ENCODE measurements around the gene MFGE8.

MFGE8 gene

GRCh38 chr15:88897456-88898194, 15.6 kb downstream of the MFGE8 start:
- H3K27me3 ChIP-seq (ENCODE audit: low read length) = no peaks in the 10 kb centered on the region
- no peaks in the 10 kb centered on the region for H4K20me1 ChIP-seq (ENCODE audit: low read depth, low read length)
- no peak overlapping the region for H3K27ac ChIP-seq (ENCODE audit: low read depth, low read length)
- no peak overlapping the region for H3K9ac ChIP-seq (ENCODE audit: low read length)
- H3K9me3 ChIP-seq (ENCODE audit: insufficient read depth, low read length) = no peaks in the 10 kb centered on the region
- H3K79me2 ChIP-seq (ENCODE audit: insufficient read depth, low read length) = no peaks in the 10 kb centered on the region
- H2AFZ ChIP-seq (ENCODE audit: low read depth, low read length, severe bottlenecking) = no peak overlapping the region
- no peak overlapping the region for H3K4me3 ChIP-seq (ENCODE audit: insufficient read depth, low read length, poor library complexity, severe bottlenecking)
- TF ChIP-seq CTCF (IDR thresholded peaks at IDR 0.05; ENCODE audit: insufficient read depth, low read length, poor library complexity, severe bottlenecking) = no peak
- no peak for TF ChIP-seq EZH2phosphoT487 (conservative IDR thresholded peaks at IDR 0.05; ENCODE audit: low read length)
- no peak overlapping the region for H3K4me2 ChIP-seq (ENCODE audit: low read depth, low read length, poor library complexity, severe bottlenecking)
- no peaks in the 10 kb centered on the region for H3K36me3 ChIP-seq (ENCODE audit: low read length)
- H3F3A ChIP-seq (ENCODE audit: insufficient read depth) = no peaks in the 10 kb centered on the region
- no peaks in the 10 kb centered on the region for H3K9me2 ChIP-seq (replicated peaks; ENCODE audit: insufficient read depth, low read length)

- no peaks in the 10 kb centered on the region for H3K9me2 ChIP-seq (replicated peaks; ENCODE audit: insufficient read depth, low read length)
- H3K4me2 ChIP-seq (ENCODE audit: low read depth, low read length, poor library complexity, severe bottlenecking) = no peak overlapping the region
- no peaks in the 10 kb centered on the region for H3K36me3 ChIP-seq (ENCODE audit: low read length)
- no peak for TF ChIP-seq EZH2phosphoT487 (conservative IDR thresholded peaks at IDR 0.05; ENCODE audit: low read length)
- TF ChIP-seq CTCF (IDR thresholded peaks at IDR 0.05; ENCODE audit: insufficient read depth, low read length, poor library complexity, severe bottlenecking) = no peak
- no peak overlapping the region for H3K27ac ChIP-seq (ENCODE audit: low read depth, low read length)
- no peaks in the 10 kb centered on the region for H3K79me2 ChIP-seq (ENCODE audit: insufficient read depth, low read length)
- H2AFZ ChIP-seq (ENCODE audit: low read depth, low read length, severe bottlenecking) = no peak overlapping the region
- H3K4me3 ChIP-seq (ENCODE audit: insufficient read depth, low read length, poor library complexity, severe bottlenecking) = no peak overlapping the region
- no peaks in the 10 kb centered on the region for H3F3A ChIP-seq (ENCODE audit: insufficient read depth)
- no peaks in the 10 kb centered on the region for H3K27me3 ChIP-seq (ENCODE audit: low read length)
- no peaks in the 10 kb centered on the region for H3K9me3 ChIP-seq (ENCODE audit: insufficient read depth, low read length)
- no peak overlapping the region for H3K9ac ChIP-seq (ENCODE audit: low read length)
- H4K20me1 ChIP-seq (ENCODE audit: low read depth, low read length) = no peaks in the 10 kb centered on the region
These were observed 16.1 kb downstream of the MFGE8 start for GRCh38 chr15:88897142-88897455.

- Histone ChIP-seq H3K4me2 (ENCODE audit: low read depth, low read length, poor library complexity, severe bottlenecking) (no peak overlapping the region), H3K27me3 (ENCODE audit: low read length) (no peaks in the 10 kb centered on the region), H3K9me3 (ENCODE audit: insufficient read depth, low read length) (no peaks in the 10 kb centered on the region), H3F3A (ENCODE audit: insufficient read depth) (no peaks in the 10 kb centered on the region), H3K79me2 (ENCODE audit: insufficient read depth, low read length) (no peaks in the 10 kb centered on the region), H3K27ac (ENCODE audit: low read depth, low read length) (no peak overlapping the region), H3K9me2 (replicated peaks; ENCODE audit: insufficient read depth, low read length) (no peaks in the 10 kb centered on the region), H3K9ac (ENCODE audit: low read length) (no peak overlapping the region), H2AFZ (ENCODE audit: low read depth, low read length, severe bottlenecking) (no peak overlapping the region), H3K36me3 (ENCODE audit: low read length) (no peaks in the 10 kb centered on the region), H4K20me1 (ENCODE audit: low read depth, low read length) (no peaks in the 10 kb centered on the region), H3K4me3 (ENCODE audit: insufficient read depth, low read length, poor library complexity, severe bottlenecking) (no peak overlapping the region)
- no peak for TF ChIP-seq EZH2phosphoT487 (conservative IDR thresholded peaks at IDR 0.05; ENCODE audit: low read length)
- no peak for TF ChIP-seq CTCF (IDR thresholded peaks at IDR 0.05; ENCODE audit: insufficient read depth, low read length, poor library complexity, severe bottlenecking)
These were observed 16.7 kb downstream of the MFGE8 start for GRCh38 chr15:88896333-88897033.
